Keratinocyte (primary cell): ENCODE results near the gene GATAD2B.

Source experiments
- CTCF ChIP-seq, 3 experiments: IDR thresholded peaks in 1 of 3; conservative IDR thresholded peaks in 1 of 3; optimal IDR thresholded peaks in 1 of 3; 2 replicates in 2 of 3; 3 replicates in 1 of 3; pipeline versions ENCODE3 to v1.5.1; 2011; ENCODE audit warnings: low read length in 3 of 3, mild to moderate bottlenecking in 3 of 3, moderate library complexity in 2 of 3, control low read depth in 1 of 3, inconsistent platforms in 1 of 3; ENCODE audit not compliant: insufficient read depth in 2 of 3; ENCODE audit errors: extremely low read depth in 1 of 3
- EZH2 ChIP-seq: IDR thresholded peaks from one replicate; pipeline ENCODE4 v1.6.1; 2012; ENCODE audit warnings: inconsistent platforms, mild to moderate bottlenecking, low read length, moderate library complexity

DNA sequence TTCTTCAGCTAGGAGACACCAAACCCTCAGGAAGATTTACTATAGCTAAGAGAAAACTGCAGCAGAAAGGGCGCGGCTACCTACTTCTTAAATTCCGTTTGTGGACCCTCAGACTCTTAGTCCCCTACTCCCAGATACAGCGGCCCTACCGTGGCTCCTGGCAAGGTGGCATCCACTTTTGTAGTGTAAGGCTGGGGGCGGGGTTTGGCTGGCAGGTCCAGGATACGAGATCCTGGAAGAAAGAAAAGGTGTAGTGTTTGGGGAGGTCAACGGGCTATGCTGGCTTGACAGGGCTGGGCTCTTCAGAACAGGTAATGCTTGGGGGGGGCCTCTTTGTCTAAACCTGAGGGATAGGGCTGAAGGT, 45.2 kb upstream of the GATAD2B start:
- no peak for TF ChIP-seq CTCF (optimal IDR thresholded peaks at IDR 0.05 in 1 of 3, IDR thresholded peaks at IDR 0.05 in 1 of 3, conservative IDR thresholded peaks at IDR 0.05 in 1 of 3; ENCODE audit: extremely low read depth in 1 of 3, insufficient read depth in 2 of 3, low read length in 3 of 3)
- no peak for TF ChIP-seq EZH2
